Stimulated activated CD4-positive, alpha-beta T cell treated with anti-CD3 and anti-CD28 coated beads, Interleukin-4, amount 100 ng/mL, for 24 hours (primary cell): ENCODE results near the gene TUBA1C.
"Not testable (repeated sequence)": the region's sequence is repeated elsewhere in the genome, so short reads cannot be mapped to it uniquely, and the experiment has no call there.

Experiments
- DNase-seq: peaks from one replicate; pipeline ENCODE4 v3.0.0-alpha.2; 2020

Gene TUBA1C

GRCh38 chr12:49264873-49265792, at the start of gene TUBA1C:
Gene TUBA1C (plus strand): TSS chr12:49265082. CDS start chr12:49265182, 100 bp downstream.
- DNase-seq = peak; percentile 89

GRCh38 chr12:49219417-49220026, 45.4 kb upstream of the TUBA1C start:
- no peak for DNase-seq

GRCh38 chr12:49220972-49221371, 43.9 kb upstream of the TUBA1C start:
- no peak for DNase-seq

GRCh38 chr12:49223122-49223521, 41.8 kb upstream of the TUBA1C start:
- DNase-seq = no peak

GRCh38 chr12:49223590-49224369, 41.1 kb upstream of the TUBA1C start:
- no peak for DNase-seq

- no peak for DNase-seq
Measured at GRCh38 chr12:49225576-49226166, 39.2 kb upstream of the TUBA1C start.

GRCh38 chr12:49227713-49228112, 37.2 kb upstream of the TUBA1C start:
- no peak for DNase-seq

- no peak for DNase-seq
Measured at GRCh38 chr12:49228653-49229052, 36.2 kb upstream of the TUBA1C start.

- DNase-seq = no peak
Measured at GRCh38 chr12:49230176-49230804, 34.6 kb upstream of the TUBA1C start.

- DNase-seq = no peak
Measured at GRCh38 chr12:49230805-49231194, 34.1 kb upstream of the TUBA1C start.

GRCh38 chr12:49231878-49232655, 32.8 kb upstream of the TUBA1C start:
- DNase-seq = no peak

- no peak for DNase-seq
Measured at GRCh38 chr12:49232940-49233841, 31.7 kb upstream of the TUBA1C start.

- DNase-seq = peak; percentile 4
Measured at GRCh38 chr12:49233842-49234526, 30.9 kb upstream of the TUBA1C start.

GRCh38 chr12:49236423-49236822, 28.5 kb upstream of the TUBA1C start:
- no peak for DNase-seq

GRCh38 chr12:49243631-49244030, 21.3 kb upstream of the TUBA1C start:
- no peak for DNase-seq

GRCh38 chr12:49244176-49244575, 20.7 kb upstream of the TUBA1C start:
- DNase-seq = no peak

GRCh38 chr12:49251357-49251756, 13.5 kb upstream of the TUBA1C start:
- DNase-seq = no peak

GRCh38 chr12:49253033-49253623, 11.8 kb upstream of the TUBA1C start:
- no peak for DNase-seq

- DNase-seq = not testable (repeated sequence)
Measured at GRCh38 chr12:49255456-49255855, 9.4 kb upstream of the TUBA1C start.
